Measurements from ENCODE around the gene ABHD14A. TPM values are rescaled to one million over a fixed set of nuclear protein-coding genes. Genes with fewer than 3 reads are reported as not detected.

Gene ABHD14A
- total and polyA plus RNA-seq, 2 of the 13 experiments (the other 11 are each of a cell fraction or from before 2014, with no cell fraction given), result 29.5 to 46.9 TPM

DNA sequence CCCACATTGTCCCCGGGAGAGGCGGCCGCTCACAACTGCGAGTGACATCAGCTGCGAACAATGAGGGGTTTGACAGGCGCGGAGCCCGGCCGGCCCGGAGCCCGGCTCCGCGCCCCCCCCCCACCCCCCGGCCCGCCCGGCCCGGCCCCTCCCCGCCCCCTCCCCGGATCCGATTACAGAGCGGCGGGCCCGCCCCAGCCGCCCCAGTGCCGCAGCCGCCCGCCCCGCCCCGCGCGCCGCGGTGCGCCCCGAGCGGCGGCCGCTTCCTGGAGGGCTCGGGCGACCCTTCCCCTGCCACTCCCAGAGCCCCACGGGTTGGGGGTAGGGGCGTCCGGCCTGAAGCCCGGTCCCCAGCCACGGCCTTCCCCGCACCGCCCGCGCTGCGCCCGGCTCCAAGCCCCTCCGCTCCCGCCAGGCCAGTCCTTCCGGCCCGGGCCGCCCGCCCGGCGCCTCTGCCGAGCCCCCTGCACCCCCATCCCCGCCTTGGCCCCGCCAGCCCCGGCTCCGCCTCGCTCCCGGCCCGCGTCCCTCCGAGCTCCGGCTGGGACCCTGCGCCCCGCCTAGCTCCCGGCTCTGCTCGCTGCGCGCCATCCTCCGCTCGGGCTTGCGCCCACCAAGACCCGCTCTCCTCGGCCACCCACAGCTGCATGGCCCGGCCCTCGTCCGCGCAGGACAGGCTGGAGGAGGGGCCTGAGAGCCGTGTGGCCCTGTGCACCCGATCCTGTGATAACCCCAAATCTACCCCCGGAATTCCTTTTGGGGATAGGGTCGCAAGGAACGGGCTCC lies 7.3 kb upstream of the ABHD14A start, which contains the start of gene PCBP4 (continued):
- TF ChIP-seq ZBTB38 (CRISPR knock-in tag; IDR thresholded peaks at IDR 0.05) (0 out of 2 replicates have a peak, but pooled peaks have one; percentile 22), ZNF430 (CRISPR knock-in tag; IDR thresholded peaks at IDR 0.05) (peak; percentile 45; the same call in 1 of the 2 replicates), ZNF687 (CRISPR knock-in tag; IDR thresholded peaks at IDR 0.05) (peak; percentile 49; the same call in 1 of the 2 replicates), ZNF547 (CRISPR knock-in tag; IDR thresholded peaks at IDR 0.05) (peak; percentile 23; the same call in 1 of the 2 replicates), MTA1 (CRISPR knock-in tag; IDR thresholded peaks at IDR 0.05; ENCODE audit: borderline replicate concordance) (peak; percentile 43; the same call in 1 of the 2 replicates), ZNF709 (CRISPR knock-in tag; IDR thresholded peaks at IDR 0.05) (0 out of 2 replicates have a peak, but pooled peaks have one; percentile 4), PAF1 (CRISPR knock-in tag; IDR thresholded peaks at IDR 0.05) (0 out of 2 replicates have a peak, but pooled peaks have one; percentile 32), SAFB2 (CRISPR knock-in tag; IDR thresholded peaks at IDR 0.05; ENCODE audit: borderline replicate concordance, low read depth) (0 out of 2 replicates have a peak, but pooled peaks have one; percentile 30), ZBTB2 (CRISPR knock-in tag; IDR thresholded peaks at IDR 0.05; ENCODE audit: low read depth) (peak; percentile 49; the same call in 1 of the 2 replicates), JUND (CRISPR knock-in tag; IDR thresholded peaks at IDR 0.05) (no peak), EED (CRISPR knock-in tag; IDR thresholded peaks at IDR 0.05) (no peak), ZNF326 (CRISPR knock-in tag; IDR thresholded peaks at IDR 0.05; ENCODE audit: borderline replicate concordance) (peak; percentile 97)
- TF ChIP-seq, protein P1, sequence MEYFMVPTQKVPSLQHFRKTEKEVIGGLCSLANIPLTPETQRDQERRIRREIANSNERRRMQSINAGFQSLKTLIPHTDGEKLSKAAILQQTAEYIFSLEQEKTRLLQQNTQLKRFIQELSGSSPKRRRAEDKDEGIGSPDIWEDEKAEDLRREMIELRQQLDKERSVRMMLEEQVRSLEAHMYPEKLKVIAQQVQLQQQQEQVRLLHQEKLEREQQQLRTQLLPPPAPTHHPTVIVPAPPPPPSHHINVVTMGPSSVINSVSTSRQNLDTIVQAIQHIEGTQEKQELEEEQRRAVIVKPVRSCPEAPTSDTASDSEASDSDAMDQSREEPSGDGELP (IDR thresholded peaks at IDR 0.05; ENCODE audit: borderline replicate concordance, low read depth), result peak; percentile 56; the same call in 1 of the 2 replicates
- TF ChIP-seq, protein P2, sequence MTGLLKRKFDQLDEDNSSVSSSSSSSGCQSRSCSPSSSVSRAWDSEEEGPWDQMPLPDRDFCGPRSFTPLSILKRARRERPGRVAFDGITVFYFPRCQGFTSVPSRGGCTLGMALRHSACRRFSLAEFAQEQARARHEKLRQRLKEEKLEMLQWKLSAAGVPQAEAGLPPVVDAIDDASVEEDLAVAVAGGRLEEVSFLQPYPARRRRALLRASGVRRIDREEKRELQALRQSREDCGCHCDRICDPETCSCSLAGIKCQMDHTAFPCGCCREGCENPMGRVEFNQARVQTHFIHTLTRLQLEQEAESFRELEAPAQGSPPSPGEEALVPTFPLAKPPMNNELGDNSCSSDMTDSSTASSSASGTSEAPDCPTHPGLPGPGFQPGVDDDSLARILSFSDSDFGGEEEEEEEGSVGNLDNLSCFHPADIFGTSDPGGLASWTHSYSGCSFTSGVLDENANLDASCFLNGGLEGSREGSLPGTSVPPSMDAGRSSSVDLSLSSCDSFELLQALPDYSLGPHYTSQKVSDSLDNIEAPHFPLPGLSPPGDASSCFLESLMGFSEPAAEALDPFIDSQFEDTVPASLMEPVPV (CRISPR knock-in tag; IDR thresholded peaks at IDR 0.05), result 0 out of 2 replicates have a peak, but pooled peaks have one; percentile 20

Data from HepG2 (cell line).